C4-2B (cell line): Measurements from ENCODE around the gene NCEH1.

Experiments
- ZFX ChIP-seq: fragments of 450-650 bp; IDR thresholded peaks from 2 replicates; pipeline ENCODE4 v1.6.1; 2017
- TF ChIP-seq, protein P1 (sequence below): fragments of 450-650 bp; conservative IDR thresholded peaks from 2 replicates; pipeline ENCODE4 v1.5.1; 2017; ENCODE audit warnings: mild to moderate bottlenecking

DNA sequence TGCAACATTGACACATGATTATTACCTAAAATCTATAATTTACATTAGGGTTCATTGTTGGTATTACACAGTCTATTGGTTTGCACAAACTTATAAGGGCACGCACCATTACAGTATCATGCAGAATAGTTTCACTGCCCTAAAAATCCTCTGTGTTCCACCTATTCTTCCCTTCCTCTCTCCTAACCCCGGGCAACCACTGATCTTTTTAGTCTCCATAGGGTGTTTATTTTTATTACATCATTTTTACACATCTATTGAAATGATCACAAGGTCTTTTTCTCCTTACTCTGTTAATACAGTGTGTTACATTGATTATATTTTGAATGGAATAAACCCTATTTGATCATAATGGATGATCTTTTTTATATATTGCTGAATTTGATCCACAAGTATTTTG is 24.1 kb upstream of the NCEH1 start:
- TF ChIP-seq, protein P1, sequence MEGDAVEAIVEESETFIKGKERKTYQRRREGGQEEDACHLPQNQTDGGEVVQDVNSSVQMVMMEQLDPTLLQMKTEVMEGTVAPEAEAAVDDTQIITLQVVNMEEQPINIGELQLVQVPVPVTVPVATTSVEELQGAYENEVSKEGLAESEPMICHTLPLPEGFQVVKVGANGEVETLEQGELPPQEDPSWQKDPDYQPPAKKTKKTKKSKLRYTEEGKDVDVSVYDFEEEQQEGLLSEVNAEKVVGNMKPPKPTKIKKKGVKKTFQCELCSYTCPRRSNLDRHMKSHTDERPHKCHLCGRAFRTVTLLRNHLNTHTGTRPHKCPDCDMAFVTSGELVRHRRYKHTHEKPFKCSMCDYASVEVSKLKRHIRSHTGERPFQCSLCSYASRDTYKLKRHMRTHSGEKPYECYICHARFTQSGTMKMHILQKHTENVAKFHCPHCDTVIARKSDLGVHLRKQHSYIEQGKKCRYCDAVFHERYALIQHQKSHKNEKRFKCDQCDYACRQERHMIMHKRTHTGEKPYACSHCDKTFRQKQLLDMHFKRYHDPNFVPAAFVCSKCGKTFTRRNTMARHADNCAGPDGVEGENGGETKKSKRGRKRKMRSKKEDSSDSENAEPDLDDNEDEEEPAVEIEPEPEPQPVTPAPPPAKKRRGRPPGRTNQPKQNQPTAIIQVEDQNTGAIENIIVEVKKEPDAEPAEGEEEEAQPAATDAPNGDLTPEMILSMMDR: no peak
- no peak for TF ChIP-seq ZFX
